Activated effector memory CD4-positive, alpha-beta T cell treated with anti-CD3 and anti-CD28 coated beads, Interleukin-2, amount 50 U/mL, for 16 hours (primary cell): ENCODE measurements around the gene DCAF6.

Source experiments
- DNase-seq: peaks from one replicate; pipeline ENCODE4 v3.0.0-alpha.2; 2020

DCAF6 gene

DNA sequence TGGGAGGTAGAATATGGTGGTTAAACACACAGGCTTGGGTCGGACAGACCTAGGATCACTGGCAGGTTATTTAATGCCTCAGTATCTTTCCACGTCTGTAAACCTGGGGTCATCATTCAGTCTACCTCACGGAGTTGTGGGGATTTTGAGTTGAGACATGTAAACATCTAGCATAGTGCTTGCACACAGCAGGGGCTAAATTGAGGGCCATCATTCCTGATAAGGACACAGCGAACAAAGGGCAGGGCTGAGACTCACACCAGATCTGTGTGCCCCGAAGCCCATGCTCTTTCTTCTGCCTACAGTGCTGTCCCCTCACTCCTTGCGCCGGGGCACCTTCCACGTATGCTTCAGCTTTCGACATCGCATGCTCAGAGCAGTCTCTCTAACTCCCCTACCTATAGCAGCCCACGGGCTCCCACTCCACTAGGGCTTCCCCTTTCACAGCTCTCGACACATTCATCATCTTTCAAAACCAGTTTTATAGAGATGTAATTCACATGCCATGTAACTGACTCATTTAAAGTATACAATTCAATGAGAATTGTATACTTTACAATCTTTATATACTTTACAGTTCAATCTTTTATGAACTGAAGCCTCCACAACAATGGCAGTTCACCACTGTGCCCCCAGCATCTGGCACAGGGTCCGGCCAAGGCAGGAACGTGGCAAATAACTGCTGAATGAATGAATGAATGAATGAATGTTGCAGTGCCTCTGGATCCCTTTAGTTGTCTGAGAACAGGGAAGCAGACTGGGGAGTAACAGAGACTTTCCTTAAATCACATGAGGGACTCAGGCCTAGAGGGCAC, 152.2 kb downstream of the DCAF6 start:
- DNase-seq: no peak

DNA sequence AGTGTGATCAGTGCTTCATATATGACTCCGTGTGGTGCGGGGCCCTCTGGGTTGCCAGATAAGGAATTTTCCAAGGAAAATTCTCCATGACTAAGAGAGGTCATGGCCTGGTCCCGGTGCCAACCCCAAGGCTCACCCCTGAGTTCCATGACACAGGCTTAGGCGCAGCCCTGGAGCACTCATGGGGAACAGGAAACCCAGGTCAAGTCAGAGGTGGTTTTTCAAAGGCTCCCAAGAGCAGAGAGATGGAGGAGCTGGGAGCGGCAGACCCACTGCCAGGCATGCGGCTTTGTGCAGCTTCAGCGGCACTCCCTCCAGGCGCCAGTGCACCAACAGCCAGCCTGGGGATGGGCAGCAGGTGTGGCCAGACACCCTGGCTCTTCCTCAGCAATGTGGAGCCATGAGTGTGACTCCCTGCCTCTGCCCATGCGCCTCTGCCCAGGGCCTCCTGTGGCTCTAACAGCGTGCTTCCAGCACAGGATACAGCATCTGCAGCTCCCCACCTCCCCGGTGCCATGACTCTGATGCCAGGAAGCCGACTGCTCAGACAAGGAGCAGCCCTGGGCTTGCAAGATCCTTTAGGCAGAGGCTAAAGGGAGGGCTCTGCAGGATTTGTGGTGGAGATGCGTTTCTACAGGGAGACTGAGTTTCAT, 153.0 kb downstream of the DCAF6 start:
- DNase-seq: no peak

DNA sequence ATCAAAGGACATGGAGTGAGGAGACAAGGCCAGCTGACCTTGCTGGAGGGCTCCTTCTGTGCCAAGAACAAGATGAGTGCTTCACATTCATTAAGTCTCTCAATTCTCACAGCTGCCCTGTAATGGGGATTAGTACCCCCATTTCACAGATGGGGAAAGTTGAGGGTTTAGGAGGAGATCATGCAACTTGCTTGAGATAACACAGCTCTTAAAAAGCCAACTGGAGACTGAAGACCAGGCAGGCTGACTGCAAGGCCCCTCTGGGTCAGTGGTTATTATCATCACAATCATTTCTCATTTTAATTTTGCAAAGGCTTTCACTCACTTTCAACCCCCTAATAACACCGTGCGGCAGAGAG, 153.5 kb downstream of the DCAF6 start:
- no peak for DNase-seq

DNA sequence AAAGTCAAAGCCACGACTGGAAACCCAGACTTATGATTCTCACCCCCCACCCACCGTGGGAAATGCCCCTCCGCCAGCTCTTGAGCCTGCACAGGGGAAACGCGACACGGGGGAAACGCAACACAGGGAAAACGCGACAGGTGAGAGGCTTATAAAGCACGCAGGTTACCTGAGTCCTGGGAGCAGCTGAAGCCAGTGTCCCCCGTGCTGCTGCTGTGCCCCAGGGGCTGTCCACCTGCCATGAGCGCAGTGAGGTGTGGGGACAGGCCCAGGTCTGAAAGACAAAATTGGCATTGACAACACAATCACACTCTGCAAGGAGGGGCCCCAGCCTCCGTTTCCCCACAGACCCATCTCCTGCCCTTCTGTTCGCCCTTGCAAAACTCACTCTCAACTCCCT, 153.9 kb downstream of the DCAF6 start:
- no peak for DNase-seq

DNA sequence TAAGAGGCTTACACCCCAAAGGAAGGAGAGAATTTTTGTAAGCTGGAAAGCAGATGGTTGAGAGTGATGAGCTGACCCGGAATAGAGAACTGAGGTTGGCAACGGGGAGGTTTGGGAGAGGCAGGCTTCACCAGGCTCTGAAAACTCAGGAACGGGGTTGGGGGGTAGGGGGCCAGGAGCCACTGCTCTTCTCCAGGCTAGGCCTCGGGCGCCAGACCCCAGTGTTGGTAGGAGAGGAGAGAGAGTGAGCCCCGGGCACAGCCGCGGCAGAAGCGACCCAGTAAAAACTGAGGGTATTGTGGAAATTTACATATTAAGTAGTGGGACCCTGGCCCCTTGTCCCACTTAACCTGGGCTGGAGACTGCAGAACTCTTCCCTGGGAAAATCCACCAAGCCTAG, 154.6 kb downstream of the DCAF6 start:
- no peak for DNase-seq

DNA sequence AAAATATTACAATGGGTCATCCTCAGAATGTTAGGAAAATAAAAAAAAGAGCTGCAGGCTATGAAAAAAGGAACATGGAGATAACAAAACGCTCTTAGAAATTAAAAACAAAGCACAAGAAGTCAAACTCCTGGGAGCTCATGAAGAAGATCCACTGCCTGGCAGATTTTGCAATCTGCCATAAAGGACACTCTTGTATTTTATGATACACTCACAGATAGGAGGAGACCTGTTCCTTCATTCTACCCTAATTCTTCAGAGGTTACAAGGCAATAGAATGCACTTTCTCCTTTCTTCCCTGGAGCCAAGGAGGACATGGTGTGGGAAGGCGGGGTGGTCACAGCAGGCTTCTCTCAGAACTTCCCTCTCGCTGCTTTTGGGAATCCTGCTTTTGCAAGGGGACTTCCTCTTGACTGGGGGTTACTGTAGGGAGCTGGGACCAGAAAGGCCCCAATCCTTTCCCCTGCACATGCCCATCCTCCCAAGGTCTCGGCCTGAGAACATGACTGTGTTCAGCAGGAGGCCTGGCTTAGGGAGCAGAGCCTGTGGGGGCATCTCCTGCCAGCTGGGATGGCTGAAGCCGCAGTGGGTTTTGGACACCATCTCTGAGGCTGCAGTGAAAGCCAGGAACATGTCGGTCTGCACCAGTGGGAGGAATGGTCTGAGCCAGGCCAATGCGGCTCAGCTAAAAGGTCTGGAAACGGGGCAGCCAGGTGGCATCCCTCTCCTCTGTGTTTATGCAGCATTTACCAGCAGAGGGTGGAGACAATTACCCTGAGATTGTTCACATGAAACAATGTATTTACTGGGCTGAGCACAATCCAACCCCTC, 155.5 kb downstream of the DCAF6 start:
- no peak for DNase-seq

DNA sequence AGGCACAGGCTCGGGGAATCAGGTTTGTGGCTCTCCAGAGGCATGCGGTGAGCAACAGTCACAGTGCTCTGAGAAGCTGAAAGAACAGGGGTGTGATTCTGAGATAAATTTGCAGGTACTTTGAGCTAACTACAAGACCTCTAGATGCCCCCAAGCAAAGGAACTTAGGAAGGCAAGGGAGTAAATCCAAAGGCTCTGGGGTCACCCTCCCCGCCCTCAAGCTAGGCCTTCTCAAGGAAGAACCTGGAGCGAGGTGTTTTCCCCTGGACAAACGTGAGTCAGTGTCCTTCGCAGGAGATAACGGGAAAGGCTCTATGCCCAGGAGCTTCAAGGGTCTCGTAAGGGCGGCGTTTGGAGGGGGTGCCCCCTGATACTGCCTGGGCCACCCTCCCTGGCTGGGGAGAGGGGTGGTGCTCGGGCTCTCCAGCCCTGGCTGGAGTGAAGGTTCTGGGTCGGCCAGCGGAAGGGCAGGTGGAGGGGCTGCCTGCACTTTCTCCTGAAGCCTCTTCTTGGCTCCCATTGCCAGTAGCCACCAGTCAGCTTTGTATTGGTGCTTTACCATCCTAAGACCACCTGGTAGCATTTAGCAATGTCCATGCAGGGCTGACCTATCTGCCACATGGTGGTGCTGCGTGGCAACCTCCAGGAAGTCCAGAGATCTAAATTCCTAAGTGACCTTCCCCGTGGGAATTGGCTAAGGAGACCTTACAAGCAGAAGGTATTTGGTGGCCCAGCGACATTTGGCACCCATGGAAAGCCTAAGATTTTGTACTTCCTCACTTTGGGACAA, 156.3 kb downstream of the DCAF6 start:
- DNase-seq: no peak

DNA sequence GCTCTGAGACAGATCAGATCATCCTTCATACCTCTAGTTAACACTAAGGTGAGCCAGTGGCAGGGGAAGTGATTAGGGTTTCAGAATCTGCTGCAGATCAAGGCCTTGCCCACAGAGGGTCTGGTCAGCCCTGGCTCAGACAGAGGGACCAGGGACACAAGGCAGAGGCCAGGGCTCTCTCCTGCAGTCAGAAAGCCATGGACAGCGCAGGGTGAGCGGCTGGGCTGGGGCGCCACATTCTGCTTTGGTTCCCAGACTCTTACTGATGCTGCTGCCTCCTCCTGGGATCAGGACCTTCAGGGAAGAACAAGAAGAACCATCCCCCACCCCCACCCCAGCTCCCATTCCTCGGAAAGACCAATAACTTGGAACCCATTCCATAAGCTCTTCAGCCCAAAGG, 157.1 kb downstream of the DCAF6 start:
- DNase-seq: no peak

DNA sequence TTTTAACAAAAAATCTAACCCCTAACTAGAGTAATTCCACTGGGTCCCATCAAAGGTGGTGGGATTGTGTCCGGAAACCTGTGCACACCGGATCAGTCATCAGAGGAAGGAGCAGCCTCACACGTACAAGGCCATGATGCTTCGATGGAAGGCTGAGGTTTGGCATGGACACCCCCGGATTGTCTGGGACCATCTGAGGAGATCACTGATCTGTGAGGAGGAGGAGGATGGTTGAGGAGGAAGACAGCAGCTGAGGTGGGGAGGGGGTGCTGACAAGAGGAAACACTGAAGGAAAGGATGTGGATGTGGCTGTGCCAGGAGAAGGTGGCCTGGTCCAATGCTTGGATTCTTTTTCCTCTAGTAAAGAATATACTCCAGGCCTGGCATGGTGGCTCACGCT, 159.0 kb downstream of the DCAF6 start:
- no peak for DNase-seq

DNA sequence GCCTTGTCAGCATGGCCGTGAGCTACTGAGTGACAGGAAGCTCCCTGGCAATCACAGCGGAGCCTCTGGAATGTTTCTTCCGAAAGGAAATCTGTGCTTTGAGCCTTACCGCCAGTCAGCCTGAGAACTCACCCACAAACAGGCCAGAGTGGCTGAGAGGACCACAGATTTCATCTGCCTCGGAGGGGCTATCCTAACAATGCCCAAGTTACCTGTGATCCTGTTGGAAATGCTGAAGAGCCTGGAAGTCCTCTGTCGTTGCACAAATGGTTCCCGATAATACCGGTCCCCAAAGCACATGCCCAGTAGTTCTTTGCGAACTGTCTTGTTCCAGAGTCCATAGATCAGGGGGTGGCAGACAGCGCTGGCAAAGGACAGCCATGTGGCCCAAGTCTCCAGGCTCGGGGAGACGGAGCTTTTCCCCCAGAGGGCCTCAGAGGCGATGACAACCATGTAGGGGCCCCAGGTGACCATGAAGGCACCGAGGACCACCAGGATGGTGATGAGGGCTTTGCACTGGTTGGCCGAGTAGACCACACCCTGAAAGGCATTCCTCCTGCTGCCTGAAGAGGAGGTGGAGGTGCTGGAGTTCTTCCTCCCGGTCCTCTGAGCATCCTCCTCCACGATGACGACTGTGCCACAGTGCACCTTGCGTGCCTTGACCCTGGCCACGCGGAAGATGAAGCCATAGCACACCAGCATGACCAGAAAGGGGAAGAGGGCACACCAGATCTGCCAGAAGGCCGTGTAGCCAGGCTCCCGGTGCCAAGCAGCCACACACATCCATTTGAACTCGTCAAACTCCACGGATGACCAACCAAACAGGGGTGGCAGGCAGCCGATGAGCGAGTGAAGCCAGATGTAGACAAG, 160.0 kb downstream of the DCAF6 start:
- no peak for DNase-seq

DNA sequence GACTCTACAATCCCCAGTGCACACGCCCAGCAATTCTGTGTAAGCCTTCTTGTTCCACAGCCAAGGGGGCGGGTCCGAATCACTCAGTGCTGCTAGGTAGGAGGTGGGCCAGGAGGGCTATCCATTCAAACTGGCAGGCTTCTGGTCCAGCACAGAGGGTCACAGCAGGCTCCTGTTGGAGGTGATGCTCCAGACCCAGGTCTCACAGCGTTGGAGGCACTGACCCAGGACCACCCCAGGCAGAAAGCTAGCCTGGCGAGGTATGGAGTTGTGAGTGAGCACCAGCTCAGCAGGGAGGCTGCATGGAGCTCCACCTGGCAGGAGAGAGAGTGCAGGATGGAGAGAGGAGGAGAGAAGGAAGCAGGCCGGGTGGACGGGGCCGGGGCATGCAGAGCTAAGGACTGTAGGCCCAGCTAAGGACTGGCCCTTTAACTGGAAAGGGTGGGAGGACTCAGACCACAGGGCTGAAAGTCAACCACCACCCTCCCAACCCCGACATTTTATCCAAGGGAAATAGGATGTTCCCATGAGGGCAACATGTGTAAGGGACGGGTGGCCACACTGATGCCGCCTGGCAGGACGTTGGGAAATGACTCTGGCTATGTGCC, 161.5 kb downstream of the DCAF6 start:
- DNase-seq: no peak

DNA sequence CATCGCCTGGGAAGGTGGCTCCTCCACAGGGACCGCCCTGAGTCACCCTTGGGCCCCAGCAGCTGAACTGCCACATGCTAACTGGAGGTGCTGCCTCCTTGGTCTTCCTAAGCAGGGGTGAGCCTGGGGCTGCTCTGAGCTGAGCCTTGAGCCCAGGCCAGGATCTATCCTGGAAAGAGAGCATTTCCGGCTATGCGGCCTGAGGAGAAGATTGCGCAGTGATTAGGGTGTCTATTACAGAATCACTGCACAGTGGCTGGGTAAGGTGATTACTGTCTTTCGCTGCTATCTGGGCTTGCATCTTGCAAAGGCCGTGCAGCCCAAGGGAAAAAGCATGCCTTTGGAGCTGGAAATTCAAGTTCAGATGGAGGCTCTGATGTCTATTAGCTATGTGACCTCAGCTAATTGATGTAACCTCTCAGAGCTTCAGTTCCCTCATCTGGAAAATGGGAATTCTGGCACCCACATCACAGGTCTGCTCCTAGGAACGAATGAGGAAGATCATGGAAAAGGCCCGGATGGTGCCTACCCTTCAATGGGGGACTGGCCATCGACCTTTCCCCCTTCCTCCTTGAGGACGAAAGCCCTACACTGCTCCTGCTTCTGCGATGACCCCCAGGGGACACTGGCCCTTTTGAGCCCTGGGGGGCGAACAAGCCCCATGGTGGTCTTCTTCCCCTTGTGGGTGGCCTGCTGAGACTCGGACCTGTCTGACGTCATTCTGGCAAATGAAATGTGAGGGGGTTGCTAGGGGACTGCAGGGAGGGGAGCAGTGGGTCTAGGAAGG, 162.2 kb downstream of the DCAF6 start:
- DNase-seq: no peak

DNA sequence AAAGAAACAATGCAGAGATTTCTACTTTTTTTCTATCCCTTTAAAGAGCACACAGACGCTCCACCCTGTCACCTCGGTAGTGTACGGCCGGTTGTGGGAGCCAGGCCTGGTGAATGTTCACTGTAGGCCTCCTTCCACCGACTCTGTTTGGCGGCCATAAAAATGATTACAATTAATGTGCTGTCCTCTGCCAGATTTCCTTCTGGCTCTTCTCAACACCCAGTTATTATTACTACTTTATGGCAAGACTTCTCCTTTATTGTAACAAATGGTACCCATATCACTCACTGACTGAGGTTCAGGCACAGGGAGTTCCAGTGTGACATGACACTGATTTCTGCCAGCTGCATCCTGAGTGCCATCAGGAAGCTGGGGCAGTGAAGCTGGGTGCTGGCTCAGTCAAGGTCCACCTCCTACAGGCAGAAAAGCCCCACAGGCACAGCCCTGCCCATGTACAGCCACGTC, 162.9 kb downstream of the DCAF6 start:
- DNase-seq: no peak

DNA sequence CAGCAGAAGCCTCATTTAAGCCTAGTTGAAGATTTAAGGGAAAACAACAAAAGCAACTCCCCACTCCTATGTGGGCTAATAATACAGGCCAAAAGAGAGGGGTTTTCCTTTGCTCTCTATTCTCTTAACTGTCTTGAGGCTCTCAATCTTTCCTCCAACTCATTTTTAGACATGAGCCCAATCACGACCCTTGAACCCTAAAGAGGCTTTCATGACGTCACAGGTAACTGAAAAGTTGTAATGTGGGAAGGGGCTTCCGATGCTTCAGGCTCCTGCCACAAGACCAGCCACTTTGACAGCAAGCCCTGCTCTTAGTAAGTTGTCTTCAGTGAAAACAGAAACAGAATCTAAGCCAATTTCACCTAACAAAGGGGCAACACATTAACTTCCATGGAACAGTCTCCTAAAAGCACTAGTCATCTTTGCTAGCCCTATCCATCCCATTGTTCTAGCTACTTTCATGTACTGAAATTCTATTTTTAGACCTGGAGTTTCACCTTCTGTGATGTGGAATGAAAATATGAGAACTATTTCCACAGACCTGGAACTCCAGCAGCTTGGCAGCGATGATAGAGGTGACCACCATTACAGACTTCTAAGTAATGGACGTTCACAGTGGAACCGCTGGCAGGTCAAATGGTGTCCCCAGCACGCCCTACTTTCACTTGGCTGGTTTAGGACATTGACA, 164.0 kb downstream of the DCAF6 start:
- DNase-seq: no peak

DNA sequence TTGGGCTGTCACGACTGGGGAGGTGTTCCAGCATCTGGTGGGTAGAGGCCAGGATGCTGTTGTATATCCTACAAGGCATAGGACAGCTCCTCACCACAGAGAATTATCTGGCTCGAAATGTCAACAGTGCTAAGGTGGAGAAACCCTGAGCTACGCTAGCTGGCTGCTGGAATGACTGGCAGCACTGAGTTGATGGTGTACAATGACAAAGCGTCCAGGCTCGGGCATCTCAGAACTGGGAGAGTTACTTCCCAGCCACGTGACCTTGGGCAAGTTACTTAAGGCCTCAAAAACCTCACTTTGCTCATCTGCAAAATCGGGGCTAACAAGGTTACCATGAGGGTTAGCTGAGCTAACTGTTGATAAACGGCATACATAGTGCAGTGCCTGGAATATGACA, 164.9 kb downstream of the DCAF6 start:
- DNase-seq: no peak

DNA sequence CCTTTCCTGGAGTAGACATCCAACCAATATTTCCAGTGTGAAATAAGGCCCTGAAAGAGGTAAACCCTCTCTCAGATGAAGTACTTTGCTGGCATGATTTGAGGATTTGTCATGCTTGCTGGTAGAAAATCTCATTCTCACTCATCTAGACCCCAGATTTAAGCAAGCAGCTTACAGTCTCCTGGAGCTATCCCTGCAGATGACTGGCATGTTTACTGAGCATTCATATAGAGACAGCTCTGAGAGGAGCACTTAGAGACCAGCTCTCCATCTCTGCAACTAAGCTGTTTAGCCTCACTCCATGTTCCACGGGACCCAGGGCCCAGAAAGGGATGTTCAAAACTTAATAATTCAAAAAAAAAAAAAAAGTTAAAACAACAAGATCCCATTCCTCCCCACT, 166.0 kb downstream of the DCAF6 start:
- DNase-seq: no peak

DNA sequence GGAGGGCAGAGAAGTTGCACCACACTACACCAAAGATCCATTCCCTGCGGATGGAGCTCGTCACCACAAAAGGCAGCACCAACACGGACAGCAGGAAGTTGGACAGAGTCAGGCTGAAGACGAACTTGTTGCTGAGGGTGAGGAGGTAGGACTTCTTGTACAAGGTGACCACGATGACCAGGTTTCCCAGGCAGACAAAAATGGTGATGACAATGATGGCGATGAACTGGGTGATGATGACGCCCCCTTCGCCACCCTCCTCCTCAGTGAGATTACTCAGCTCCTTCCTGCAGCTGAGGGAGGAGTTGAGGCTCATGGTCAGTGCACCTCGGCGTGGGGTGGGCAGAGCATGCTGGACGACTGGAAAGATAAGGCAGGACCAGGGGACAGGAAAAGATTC, 168.1 kb downstream of the DCAF6 start:
- no peak for DNase-seq

DNA sequence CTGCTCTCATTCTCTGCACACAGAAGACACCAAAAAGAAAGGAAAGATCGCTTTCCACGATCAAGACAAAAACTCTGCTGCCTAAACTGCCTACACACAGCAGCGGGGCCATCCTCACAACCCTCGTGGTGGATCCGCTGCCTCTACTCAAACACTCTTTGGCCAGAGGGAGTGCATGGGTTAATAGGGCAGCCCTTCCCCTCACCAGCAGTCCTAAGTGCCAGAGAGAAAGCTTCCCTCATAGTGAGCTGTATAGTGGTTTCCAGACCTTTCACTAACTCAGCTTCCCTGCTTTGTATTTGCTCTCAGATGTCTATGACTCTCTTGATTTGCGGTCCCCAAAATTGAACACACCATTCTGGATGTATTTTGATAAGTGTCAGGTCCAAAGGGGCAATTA, 169.4 kb downstream of the DCAF6 start:
- no peak for DNase-seq

DNA sequence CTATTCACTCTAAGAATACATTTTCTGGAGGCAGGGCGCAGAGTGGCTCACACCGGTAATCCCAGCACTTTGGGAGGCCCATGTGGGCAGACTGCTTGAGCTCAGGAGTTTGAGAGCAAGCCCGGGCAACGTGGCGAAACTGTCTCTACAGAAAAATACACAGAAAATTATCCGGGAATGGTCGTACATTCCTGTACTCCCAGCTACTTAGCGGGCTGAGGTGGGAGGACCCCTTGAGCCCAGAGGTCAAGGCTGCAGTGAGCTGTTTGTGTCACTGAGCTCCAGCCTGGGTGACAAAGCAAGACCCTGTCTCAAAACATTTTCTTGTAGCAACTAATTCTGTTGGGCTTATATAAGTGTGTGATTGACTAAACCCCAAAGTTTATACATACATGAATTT, 169.8 kb downstream of the DCAF6 start:
- DNase-seq: no peak
